Fibroblast of lung (primary cell): ENCODE results near the gene PXDC1. TPM values are rescaled to one million over a fixed set of nuclear protein-coding genes. Genes with fewer than 3 reads are reported as not detected.

Experiments used
- DNase-seq, 2 donors: peaks; one replicate each; pipeline versions ENCODE4 v3.0.0 to v3.0.0-alpha.2; 2010; ENCODE audit warnings: low read depth in 2 of 2
- H2AFZ ChIP-seq: 2 replicates; pipeline ENCODE4 v1.5.1; 2012; ENCODE audit warnings: low read length, control low read depth, inconsistent platforms
- H3K27ac ChIP-seq: 2 replicates; pipeline ENCODE4 v1.5.1; 2011; ENCODE audit warnings: low read length, control low read depth; ENCODE audit not compliant: insufficient read depth
- H3K27me3 ChIP-seq: 2 replicates; pipeline ENCODE4 v1.5.1; 2011; ENCODE audit warnings: mild to moderate bottlenecking, low read length; ENCODE audit not compliant: control insufficient read depth, insufficient read depth
- H3K36me3 ChIP-seq: 2 replicates; pipeline ENCODE4 v1.5.1; 2011; ENCODE audit warnings: low read length; ENCODE audit not compliant: control insufficient read depth, insufficient read depth
- H3K4me1 ChIP-seq: 2 replicates; pipeline ENCODE4 v1.5.1; 2011; ENCODE audit warnings: low read length; ENCODE audit not compliant: control insufficient read depth, insufficient read depth; ENCODE audit errors: extremely low read depth
- H3K4me2 ChIP-seq: 2 replicates; pipeline ENCODE4 v1.5.1; 2011; ENCODE audit warnings: low read length, control low read depth; ENCODE audit not compliant: insufficient read depth; ENCODE audit errors: extremely low read depth
- H3K4me3 ChIP-seq, 4 experiments: fragments of 200-600 bp in 1 of 4; sonication (generic) in 1 of 4; replicated peaks in 1 of 4; 2 replicates each; pipeline ENCODE4 v1.5.1; 2011 to 2016; ENCODE audit warnings: low read length in 4 of 4, low read depth in 3 of 4, mild to moderate bottlenecking in 3 of 4, control low read depth in 2 of 4, inconsistent platforms in 1 of 4, mixed read lengths in 1 of 4; ENCODE audit not compliant: insufficient read depth in 1 of 4; ENCODE audit errors: control extremely low read depth in 1 of 4
- H3K79me2 ChIP-seq: 2 replicates; pipeline ENCODE4 v1.5.1; 2012; ENCODE audit warnings: mild to moderate bottlenecking, low read length, inconsistent platforms; ENCODE audit not compliant: control insufficient read depth, insufficient read depth
- H3K9ac ChIP-seq: 2 replicates; pipeline ENCODE4 v1.5.1; 2011; ENCODE audit warnings: mild to moderate bottlenecking, low read length, control low read depth; ENCODE audit not compliant: insufficient read depth
- H3K9me3 ChIP-seq: 2 replicates; pipeline ENCODE4 v1.5.1; 2012; ENCODE audit warnings: low read depth, low read length; ENCODE audit not compliant: control insufficient read depth, insufficient read depth
- H4K20me1 ChIP-seq: 2 replicates; pipeline ENCODE4 v1.5.1; 2011; ENCODE audit warnings: low read length; ENCODE audit not compliant: control insufficient read depth, insufficient read depth; ENCODE audit errors: extremely low read depth
- CTCF ChIP-seq, 2 donors: IDR thresholded peaks in 1 of 2; conservative IDR thresholded peaks in 1 of 2; 1 replicate in 1 of 2; 2 replicates in 1 of 2; pipeline ENCODE4 v1.5.1; 2011 to 2012; ENCODE audit warnings: low read length in 2 of 2, control low read depth in 1 of 2, inconsistent platforms in 1 of 2, low read depth in 1 of 2, mild to moderate bottlenecking in 1 of 2
- EZH2 ChIP-seq: IDR thresholded peaks from 2 replicates; pipeline ENCODE4 v1.5.1; 2012; ENCODE audit warnings: low read length, control low read depth, mild to moderate bottlenecking; ENCODE audit errors: missing control alignments
- polyA plus RNA-seq, 2 donors: library from polyadenylated mRNA; depleted of rRNA in 1 of 2; stranded (reverse) in 1 of 2; unstranded in 1 of 2; fragments of >200 nt; gene quantifications; 2 replicates each; pipeline ENCODE4 v1.2.1, GENCODE V29; 2011 to 2012; ENCODE audit warnings: missing spikeins in 1 of 2
- total RNA-seq: library from RNA; depleted of rRNA; stranded (reverse); fragments of >200 nt; gene quantifications from 2 replicates; pipeline ENCODE4 v1.2.1, GENCODE V29; 2014

The PXDC1 gene
- total and polyA plus RNA-seq, 2 donors (not counting 1 experiment from before 2014, with no cell fraction given), result 30.3 to 52.7 TPM

- peak in 1 of 2 donors; percentile 56 for DNase-seq
- peak overlapping the region; percentile 1 for H3K4me2 ChIP-seq
- no peak overlapping the region for H3K4me3 ChIP-seq
- no peaks in the 10 kb centered on the region for H4K20me1 ChIP-seq
- H3K27ac ChIP-seq, result peak overlapping the region; percentile 72
- no peaks in the 10 kb centered on the region for H3K36me3 ChIP-seq
- no peak overlapping the region for H2AFZ ChIP-seq
- no peaks in the 10 kb centered on the region for H3K9me3 ChIP-seq
- no peaks in the 10 kb centered on the region for H3K27me3 ChIP-seq
- H3K4me1 ChIP-seq, result peaks cover 11% of the 10 kb centered on the region
- TF ChIP-seq EZH2 (no peak), CTCF (conservative IDR thresholded peaks at IDR 0.05 in 1 of 2, IDR thresholded peaks at IDR 0.05 in 1 of 2; ENCODE audit: low read depth in 1 of 2, low read length in 2 of 2) (no peak)
- no peaks in the 10 kb centered on the region for H3K79me2 ChIP-seq
- no peak overlapping the region for H3K9ac ChIP-seq
These were observed 46.8 kb upstream of the PXDC1 start for GRCh38 chr6:3798055-3798919.

DNA sequence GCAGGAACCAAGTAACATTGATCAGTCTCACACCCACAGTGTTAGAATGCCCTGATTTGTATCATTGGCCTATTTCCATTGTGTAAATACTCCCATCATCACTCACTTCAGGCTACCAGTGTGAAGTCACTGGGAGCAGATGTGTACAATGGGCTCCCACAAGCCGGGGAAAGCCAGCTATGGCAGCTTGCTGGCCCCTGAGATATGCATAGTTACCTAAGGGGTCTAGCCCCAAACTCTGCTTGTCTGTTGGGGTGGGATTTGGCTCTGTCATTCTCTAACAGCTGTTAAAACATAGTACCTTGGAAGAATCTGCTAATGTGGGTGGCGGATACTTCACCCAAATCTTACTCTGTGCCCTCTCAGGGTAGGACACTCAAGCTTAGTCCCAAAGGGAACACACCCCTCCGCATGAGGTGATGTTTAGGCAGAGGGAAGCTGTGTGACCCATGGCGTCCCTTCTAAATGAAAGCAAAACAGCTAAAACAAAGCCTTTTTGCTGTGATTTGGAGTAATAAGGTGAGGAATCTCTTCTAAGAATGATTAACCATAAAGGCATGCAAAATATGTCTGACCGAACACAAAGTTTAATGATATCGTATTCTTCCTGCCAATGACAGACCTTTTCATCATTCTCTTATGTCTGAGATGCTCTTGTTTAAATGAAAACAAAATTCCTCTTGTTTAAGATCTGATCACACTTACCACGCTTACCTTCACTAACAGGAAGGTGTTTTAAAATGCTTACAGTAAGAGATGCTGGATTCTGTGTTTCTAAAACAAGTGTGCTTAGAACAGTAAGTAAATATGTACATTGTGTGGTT lies 45.9 kb upstream of the PXDC1 start:
- H3K4me1 ChIP-seq, result peaks cover 9% of the 10 kb centered on the region
- TF ChIP-seq EZH2, result no peak
- TF ChIP-seq CTCF (conservative IDR thresholded peaks at IDR 0.05 in 1 of 2, IDR thresholded peaks at IDR 0.05 in 1 of 2; ENCODE audit: low read depth in 1 of 2, low read length in 2 of 2), result no peak
- peak overlapping the region; percentile 67 for H3K4me2 ChIP-seq
- H3K4me3 ChIP-seq, result no peak overlapping the region
- peak overlapping the region; percentile 72 for H3K27ac ChIP-seq
- no peaks in the 10 kb centered on the region for H3K79me2 ChIP-seq
- H3K9me3 ChIP-seq, result no peaks in the 10 kb centered on the region
- no peak overlapping the region for H3K9ac ChIP-seq
- H3K27me3 ChIP-seq, result no peaks in the 10 kb centered on the region
- H3K36me3 ChIP-seq, result no peaks in the 10 kb centered on the region
- H2AFZ ChIP-seq, result no peak overlapping the region
- no peaks in the 10 kb centered on the region for H4K20me1 ChIP-seq
- DNase-seq, result peak; percentile 47 to 94

- H3K4me2 ChIP-seq, result no peak overlapping the region
- no peaks in the 10 kb centered on the region for H3K36me3 ChIP-seq
- no peak for DNase-seq
- TF ChIP-seq EZH2 (no peak), CTCF (conservative IDR thresholded peaks at IDR 0.05 in 1 of 2, IDR thresholded peaks at IDR 0.05 in 1 of 2; ENCODE audit: low read depth in 1 of 2, low read length in 2 of 2) (no peak)
- no peak overlapping the region for H3K27ac ChIP-seq
- H3K4me3 ChIP-seq, result no peak overlapping the region
- no peaks in the 10 kb centered on the region for H4K20me1 ChIP-seq
- H3K9ac ChIP-seq, result no peak overlapping the region
- no peaks in the 10 kb centered on the region for H3K27me3 ChIP-seq
- no peaks in the 10 kb centered on the region for H3K79me2 ChIP-seq
- peaks cover 9% of the 10 kb centered on the region for H3K4me1 ChIP-seq
- H3K9me3 ChIP-seq, result no peaks in the 10 kb centered on the region
- H2AFZ ChIP-seq, result no peak overlapping the region
These were observed 45.2 kb upstream of the PXDC1 start for GRCh38 chr6:3796719-3797041.
